ENCODE results near the gene RPL22. TPM values are rescaled to one million over a fixed set of nuclear protein-coding genes. Genes with fewer than 3 reads are reported as not detected.

The RPL22 gene
- total and polyA plus RNA-seq, 12 donors = 223 to 639 (median 277) TPM

- ATAC-seq (peak in 1 of 8 donors; percentile 3), DNase-seq (no peak)
- Histone ChIP-seq H3K27me3 (peaks cover 21 to 88% (median 76%) of the 10 kb centered on the region in 7 donors), H3K27ac (no peak overlapping the region), H3K36me3 (no peaks in the 10 kb centered on the region), H3K9me3 (no peaks in the 10 kb centered on the region), H3K4me1 (peaks cover 0 to 37% (median 29%) of the 10 kb centered on the region in 9 donors), H3K4me3 (peak overlapping the region in 7 of 10 donors; percentile 6 to 27 (median 20))
- intact Hi-C loops (cut with DNase I) = loop anchor here in 7 of 10 donors (5.0 to 10.0 kb wide), 7 partner anchors 35 to 200 kb away; partner anchors contain the start of genes RNF207 (in 3 of the 7) and CHD5 (in 1 of the 7)
- TF ChIP-seq, protein P1, sequence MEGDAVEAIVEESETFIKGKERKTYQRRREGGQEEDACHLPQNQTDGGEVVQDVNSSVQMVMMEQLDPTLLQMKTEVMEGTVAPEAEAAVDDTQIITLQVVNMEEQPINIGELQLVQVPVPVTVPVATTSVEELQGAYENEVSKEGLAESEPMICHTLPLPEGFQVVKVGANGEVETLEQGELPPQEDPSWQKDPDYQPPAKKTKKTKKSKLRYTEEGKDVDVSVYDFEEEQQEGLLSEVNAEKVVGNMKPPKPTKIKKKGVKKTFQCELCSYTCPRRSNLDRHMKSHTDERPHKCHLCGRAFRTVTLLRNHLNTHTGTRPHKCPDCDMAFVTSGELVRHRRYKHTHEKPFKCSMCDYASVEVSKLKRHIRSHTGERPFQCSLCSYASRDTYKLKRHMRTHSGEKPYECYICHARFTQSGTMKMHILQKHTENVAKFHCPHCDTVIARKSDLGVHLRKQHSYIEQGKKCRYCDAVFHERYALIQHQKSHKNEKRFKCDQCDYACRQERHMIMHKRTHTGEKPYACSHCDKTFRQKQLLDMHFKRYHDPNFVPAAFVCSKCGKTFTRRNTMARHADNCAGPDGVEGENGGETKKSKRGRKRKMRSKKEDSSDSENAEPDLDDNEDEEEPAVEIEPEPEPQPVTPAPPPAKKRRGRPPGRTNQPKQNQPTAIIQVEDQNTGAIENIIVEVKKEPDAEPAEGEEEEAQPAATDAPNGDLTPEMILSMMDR (IDR thresholded peaks at IDR 0.05) = no peak
- WGBS, 2 donors = 1% methylated on average over 91 to 99 of the region's 99 CpGs
Measured at GRCh38 chr1:6241887-6242740, 42.7 kb upstream of the RPL22 start.

GRCh38 chr1:6241107-6241886 lies 41.9 kb upstream of the RPL22 start:
- ATAC-seq (no peak), DNase-seq (no peak)
- Histone ChIP-seq H3K4me1 (peaks cover 0 to 33% (median 24%) of the 10 kb centered on the region in 9 donors), H3K27ac (no peak overlapping the region), H3K27me3 (peaks cover 21 to 80% (median 68%) of the 10 kb centered on the region in 7 donors), H3K4me3 (peak overlapping the region in 1 of 10 donors; percentile 16), H3K9me3 (no peaks in the 10 kb centered on the region), H3K36me3 (no peaks in the 10 kb centered on the region)
- intact Hi-C loops (cut with DNase I) = loop anchor here in 7 of 10 donors (5.0 to 10.0 kb wide), 7 partner anchors 34 to 199 kb away; partner anchors contain the start of genes RNF207 (in 3 of the 7) and CHD5 (in 1 of the 7)
- TF ChIP-seq, protein P1 (IDR thresholded peaks at IDR 0.05) = no peak
- WGBS, 2 donors = 28% methylated on average over 30 to 33 of the region's 33 CpGs

GRCh38 chr1:6239950-6240768 lies 40.8 kb upstream of the RPL22 start:
- no peaks in the 10 kb centered on the region for H3K9me3 ChIP-seq
- intact Hi-C loops (cut with DNase I) = loop anchor here in 9 of 10 donors (5.0 to 10.0 kb wide), 10 partner anchors 33 to 198 kb away; partner anchors contain the start of genes RPL22 (in 4 of the 9), RNF207 (in 3 of the 9), ACOT7 (in 1 of the 9) and CHD5 (in 1 of the 9)
- 76 to 83% methylated on average over 17 of the region's 17 CpGs for WGBS, 2 donors
- no peaks in the 10 kb centered on the region for H3K36me3 ChIP-seq
- ATAC-seq = no peak
- TF ChIP-seq, protein P1 (IDR thresholded peaks at IDR 0.05) = no peak
- DNase-seq = no peak
- peaks cover under 1 to 27% (median 18%) of the 10 kb centered on the region in 9 donors for H3K4me1 ChIP-seq
- H3K27me3 ChIP-seq = peaks cover 12 to 68% (median 57%) of the 10 kb centered on the region in 7 donors
- H3K27ac ChIP-seq = no peak overlapping the region
- H3K4me3 ChIP-seq = no peak overlapping the region
